ENCODE results near the gene GINS1.

Gene GINS1

GRCh38 chr20:25480156-25480555 lies 72.7 kb downstream of the GINS1 start:
- H3K4me3 ChIP-seq (ENCODE audit: low read depth, low read length), result no peak overlapping the region
- TF ChIP-seq, protein P1, sequence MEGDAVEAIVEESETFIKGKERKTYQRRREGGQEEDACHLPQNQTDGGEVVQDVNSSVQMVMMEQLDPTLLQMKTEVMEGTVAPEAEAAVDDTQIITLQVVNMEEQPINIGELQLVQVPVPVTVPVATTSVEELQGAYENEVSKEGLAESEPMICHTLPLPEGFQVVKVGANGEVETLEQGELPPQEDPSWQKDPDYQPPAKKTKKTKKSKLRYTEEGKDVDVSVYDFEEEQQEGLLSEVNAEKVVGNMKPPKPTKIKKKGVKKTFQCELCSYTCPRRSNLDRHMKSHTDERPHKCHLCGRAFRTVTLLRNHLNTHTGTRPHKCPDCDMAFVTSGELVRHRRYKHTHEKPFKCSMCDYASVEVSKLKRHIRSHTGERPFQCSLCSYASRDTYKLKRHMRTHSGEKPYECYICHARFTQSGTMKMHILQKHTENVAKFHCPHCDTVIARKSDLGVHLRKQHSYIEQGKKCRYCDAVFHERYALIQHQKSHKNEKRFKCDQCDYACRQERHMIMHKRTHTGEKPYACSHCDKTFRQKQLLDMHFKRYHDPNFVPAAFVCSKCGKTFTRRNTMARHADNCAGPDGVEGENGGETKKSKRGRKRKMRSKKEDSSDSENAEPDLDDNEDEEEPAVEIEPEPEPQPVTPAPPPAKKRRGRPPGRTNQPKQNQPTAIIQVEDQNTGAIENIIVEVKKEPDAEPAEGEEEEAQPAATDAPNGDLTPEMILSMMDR (IDR thresholded peaks at IDR 0.05; ENCODE audit: low read depth, low read length), result no peak

DNA sequence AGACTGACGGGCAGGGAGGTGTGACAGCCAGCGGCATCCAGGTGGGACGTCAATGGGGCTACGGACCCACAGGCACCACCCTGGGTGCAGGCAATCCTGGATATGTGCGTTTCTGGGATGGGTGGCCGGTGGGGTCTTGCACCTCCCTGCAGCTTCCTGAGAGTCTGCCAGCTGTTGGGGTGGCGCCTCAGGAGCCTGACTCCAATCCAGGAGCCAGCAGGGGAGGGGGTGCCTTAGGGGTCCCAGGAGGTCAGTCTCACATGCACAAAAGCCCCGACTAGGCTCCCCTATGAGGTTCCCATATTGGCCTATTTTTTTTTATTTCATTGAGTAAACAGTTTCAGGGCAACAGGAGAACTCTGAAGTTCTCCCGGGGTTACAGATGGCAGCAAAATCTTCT lies 73.3 kb downstream of the GINS1 start:
- TF ChIP-seq, protein P1 (IDR thresholded peaks at IDR 0.05; ENCODE audit: low read depth, low read length), result no peak

GRCh38 chr20:25481235-25481917 lies 73.9 kb downstream of the GINS1 start:
- TF ChIP-seq, protein P1 (IDR thresholded peaks at IDR 0.05; ENCODE audit: low read depth, low read length), result no peak
- no peak overlapping the region for H3K4me3 ChIP-seq (ENCODE audit: low read depth, low read length)

More for the DNA sequence above, 73.3 kb downstream of the GINS1 start:
- H3K4me3 ChIP-seq (ENCODE audit: low read depth, low read length), result no peak overlapping the region

GRCh38 chr20:25481918-25482253 lies 74.4 kb downstream of the GINS1 start:
- TF ChIP-seq, protein P1 (IDR thresholded peaks at IDR 0.05; ENCODE audit: low read depth, low read length), result no peak
- no peak overlapping the region for H3K4me3 ChIP-seq (ENCODE audit: low read depth, low read length)

DNA sequence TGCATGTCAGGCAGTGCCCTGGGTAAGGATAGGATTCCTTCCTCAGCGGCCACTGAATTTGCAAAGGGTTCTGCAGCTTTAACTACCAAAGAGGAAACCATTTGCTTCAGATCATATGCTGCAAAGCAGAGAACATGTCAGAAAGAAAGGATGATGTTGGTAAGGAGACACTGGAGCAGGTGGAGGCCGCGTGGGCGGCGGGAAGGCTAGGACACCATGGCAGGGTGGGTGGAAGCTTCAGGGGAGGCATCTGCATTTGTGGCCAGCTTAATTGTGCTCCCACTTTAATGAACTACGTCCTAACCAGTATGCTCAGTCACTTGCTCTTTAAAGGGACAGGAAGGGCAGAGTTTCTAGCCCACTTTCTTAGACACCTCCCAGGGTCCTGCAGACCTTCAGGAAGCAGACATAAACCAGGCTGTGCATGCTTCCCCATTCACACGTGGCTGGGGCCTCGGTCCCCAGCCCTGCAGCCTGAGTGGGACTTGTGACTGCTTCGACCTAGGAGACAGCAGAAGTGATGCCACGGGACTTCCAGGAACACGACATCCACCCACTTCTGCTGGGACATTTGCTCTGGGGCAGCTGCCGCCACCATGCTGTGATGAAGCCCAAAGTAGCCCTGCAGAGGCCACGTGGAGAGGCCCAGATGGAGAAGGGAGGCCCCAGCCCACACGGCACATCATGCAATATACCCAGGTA lies 76.1 kb downstream of the GINS1 start:
- TF ChIP-seq, protein P1 (IDR thresholded peaks at IDR 0.05; ENCODE audit: low read depth, low read length), result no peak
- no peak overlapping the region for H3K4me3 ChIP-seq (ENCODE audit: low read depth, low read length)

DNA sequence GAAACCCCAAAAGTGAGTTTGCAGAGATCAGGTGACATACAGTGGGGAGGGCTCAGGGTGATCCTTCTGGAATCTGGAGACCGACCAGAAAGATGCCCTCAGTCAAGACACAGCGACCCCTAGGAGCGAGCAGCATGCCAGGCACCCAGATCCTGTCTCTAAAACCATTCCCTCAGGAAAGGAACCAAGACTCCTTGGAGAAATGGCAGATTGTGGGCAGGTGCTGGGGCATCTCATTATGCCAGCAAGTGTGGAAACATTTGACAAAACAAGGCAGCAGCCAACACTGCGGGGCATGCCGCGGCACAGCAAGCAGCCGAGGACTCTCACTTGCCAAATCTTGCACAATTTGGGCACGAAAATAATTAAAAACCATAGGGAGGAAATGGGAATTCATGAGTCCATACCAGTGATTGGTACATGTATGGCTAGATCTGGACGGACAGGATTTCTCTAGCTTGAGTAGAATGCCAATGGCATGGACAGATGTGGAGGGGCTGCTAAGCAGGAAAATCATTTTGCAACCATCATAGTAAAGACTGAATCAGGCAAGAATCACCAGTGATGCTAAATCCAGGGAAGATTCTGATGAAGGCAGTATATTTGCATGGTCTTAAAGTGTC lies 76.9 kb downstream of the GINS1 start:
- no peak overlapping the region for H3K4me3 ChIP-seq (ENCODE audit: low read depth, low read length)

More for the DNA sequence above, 76.9 kb downstream of the GINS1 start:
- TF ChIP-seq, protein P1 (IDR thresholded peaks at IDR 0.05; ENCODE audit: low read depth, low read length), result no peak
